UCSD-AML1 (cell line): ENCODE data around the gene RBM24.
"Not testable (repeated sequence)": the region's sequence is repeated elsewhere in the genome, so short reads cannot be mapped to it uniquely, and the experiment has no call there.

ENCODE experiments used
- DNase-seq: peaks from one replicate; lab custom pipeline; 2025; ENCODE audit not compliant: unreplicated experiment; lab: John Stamatoyannopoulos, UW

The RBM24 gene

GRCh38 chr6:17289630-17290061 lies 8.5 kb downstream of the RBM24 start:
- DNase-seq = no peak

GRCh38 chr6:17291778-17292177 lies 10.6 kb downstream of the RBM24 start:
- no peak for DNase-seq

- no peak for DNase-seq
These were observed 11.5 kb downstream of the RBM24 start for GRCh38 chr6:17292600-17293133.

- no peak for DNase-seq
These were observed 12.2 kb downstream of the RBM24 start for GRCh38 chr6:17293395-17293794.

GRCh38 chr6:17297271-17298080 lies 16.3 kb downstream of the RBM24 start:
- no peak for DNase-seq

- no peak for DNase-seq
These were observed 17.1 kb downstream of the RBM24 start for GRCh38 chr6:17298257-17298656.

- no peak for DNase-seq
These were observed 18.1 kb downstream of the RBM24 start for GRCh38 chr6:17299222-17299621.

- DNase-seq = no peak
These were observed 18.6 kb downstream of the RBM24 start for GRCh38 chr6:17299750-17300149.

GRCh38 chr6:17300637-17301036 lies 19.5 kb downstream of the RBM24 start:
- DNase-seq = no peak

GRCh38 chr6:17303444-17303843 lies 22.3 kb downstream of the RBM24 start:
- DNase-seq = no peak

GRCh38 chr6:17305219-17306001 lies 24.2 kb downstream of the RBM24 start:
- DNase-seq = no peak

GRCh38 chr6:17311595-17312311 lies 30.6 kb downstream of the RBM24 start:
- no peak for DNase-seq

- not testable (repeated sequence) for DNase-seq
These were observed 32.1 kb downstream of the RBM24 start for GRCh38 chr6:17313238-17313637.

GRCh38 chr6:17313971-17314370 lies 32.8 kb downstream of the RBM24 start:
- DNase-seq = no peak

- DNase-seq = no peak
These were observed 34.1 kb downstream of the RBM24 start for GRCh38 chr6:17315262-17315661.

GRCh38 chr6:17318435-17319165 lies 37.4 kb downstream of the RBM24 start:
- no peak for DNase-seq

GRCh38 chr6:17320266-17320665 lies 39.1 kb downstream of the RBM24 start:
- not testable (repeated sequence) for DNase-seq

GRCh38 chr6:17331238-17331637 lies 50.1 kb downstream of the RBM24 start:
- DNase-seq = no peak

- DNase-seq = no peak
These were observed 53.1 kb downstream of the RBM24 start for GRCh38 chr6:17334265-17334664.

- no peak for DNase-seq
These were observed 55.3 kb downstream of the RBM24 start for GRCh38 chr6:17336425-17336824.

GRCh38 chr6:17339308-17339670 lies 58.1 kb downstream of the RBM24 start:
- DNase-seq = no peak
